Activated CD4-positive, alpha-beta T cell treated with anti-CD3 and anti-CD28 coated beads, Interleukin-2, amount 10 ng/mL, durations not matched to agents 24 days and 14 days (primary cell): Measurements from ENCODE around the gene PTPRD. TPM values are rescaled to one million over a fixed set of nuclear protein-coding genes. Genes with fewer than 3 reads are reported as not detected.

ENCODE experiments used
- DNase-seq: peaks from one replicate; pipeline ENCODE4 v3.0.0; 2022
- H3K27ac Mint-ChIP-seq: one replicate; pipeline ENCODE4 v1.8.0; 2022; ENCODE audit warnings: mild to moderate bottlenecking, mixed read lengths
- H3K27me3 Mint-ChIP-seq: one replicate; pipeline ENCODE4 v1.8.0; 2022; ENCODE audit warnings: mixed read lengths
- H3K36me3 Mint-ChIP-seq: one replicate; pipeline ENCODE4 v1.8.0; 2022; ENCODE audit warnings: low read depth, mild to moderate bottlenecking, mixed read lengths
- H3K4me1 Mint-ChIP-seq: one replicate; pipeline ENCODE4 v1.8.0; 2021; ENCODE audit warnings: mixed read lengths
- H3K4me3 Mint-ChIP-seq: one replicate; pipeline ENCODE4 v1.8.0; 2022; ENCODE audit warnings: mild to moderate bottlenecking, moderate library complexity, mixed read lengths
- H3K9me3 Mint-ChIP-seq: one replicate; pipeline ENCODE4 v1.8.0; 2021; ENCODE audit warnings: mixed read lengths
- intact Hi-C: fragments of 100-400 bp; cut with micrococcal nuclease; formaldehyde crosslinking; loops from one replicate; pipeline ENCODE4 v1.15.1; 2023
- total RNA-seq: library from RNA; stranded (reverse); gene quantifications from 2 replicates; pipeline ENCODE4 v1.2.3, GENCODE V29; 2022

Gene PTPRD
- total RNA-seq, 1 donor from 2014 or later, result not detected

GRCh38 chr9:9670454-9670853 is 942.3 kb downstream of the PTPRD start:
- no peaks in the 10 kb centered on the region for H3K9me3 Mint-ChIP-seq
- no peaks in the 10 kb centered on the region for H3K36me3 Mint-ChIP-seq
- intact Hi-C loops, result no loop called here
- H3K27me3 Mint-ChIP-seq, result no peaks in the 10 kb centered on the region
- H3K4me3 Mint-ChIP-seq, result no peak overlapping the region
- H3K4me1 Mint-ChIP-seq, result no peaks in the 10 kb centered on the region
- no peak for DNase-seq
- H3K27ac Mint-ChIP-seq, result no peak overlapping the region

- H3K4me1 Mint-ChIP-seq, result no peaks in the 10 kb centered on the region
- H3K36me3 Mint-ChIP-seq, result no peaks in the 10 kb centered on the region
- H3K9me3 Mint-ChIP-seq, result no peaks in the 10 kb centered on the region
- no peak overlapping the region for H3K4me3 Mint-ChIP-seq
- intact Hi-C loops, result no loop called here
- no peak for DNase-seq
- H3K27ac Mint-ChIP-seq, result no peak overlapping the region
- no peaks in the 10 kb centered on the region for H3K27me3 Mint-ChIP-seq
These were observed 967.8 kb downstream of the PTPRD start for GRCh38 chr9:9645006-9645405.

GRCh38 chr9:9631284-9631683 is 981.5 kb downstream of the PTPRD start:
- no peaks in the 10 kb centered on the region for H3K36me3 Mint-ChIP-seq
- intact Hi-C loops, result no loop called here
- no peak overlapping the region for H3K4me3 Mint-ChIP-seq
- H3K27me3 Mint-ChIP-seq, result no peaks in the 10 kb centered on the region
- no peaks in the 10 kb centered on the region for H3K9me3 Mint-ChIP-seq
- DNase-seq, result no peak
- H3K4me1 Mint-ChIP-seq, result no peaks in the 10 kb centered on the region
- H3K27ac Mint-ChIP-seq, result no peak overlapping the region

GRCh38 chr9:9625248-9625647 is 987.6 kb downstream of the PTPRD start:
- H3K4me3 Mint-ChIP-seq, result no peak overlapping the region
- no peak overlapping the region for H3K27ac Mint-ChIP-seq
- intact Hi-C loops, result no loop called here
- no peaks in the 10 kb centered on the region for H3K4me1 Mint-ChIP-seq
- no peak for DNase-seq
- H3K9me3 Mint-ChIP-seq, result no peaks in the 10 kb centered on the region
- no peaks in the 10 kb centered on the region for H3K27me3 Mint-ChIP-seq
- no peaks in the 10 kb centered on the region for H3K36me3 Mint-ChIP-seq

GRCh38 chr9:9623506-9623905 is 989.3 kb downstream of the PTPRD start:
- DNase-seq, result no peak
- intact Hi-C loops, result no loop called here
- Mint-ChIP-seq H3K4me3 (no peak overlapping the region), H3K36me3 (no peaks in the 10 kb centered on the region), H3K9me3 (no peaks in the 10 kb centered on the region), H3K27me3 (no peaks in the 10 kb centered on the region), H3K4me1 (no peaks in the 10 kb centered on the region), H3K27ac (no peak overlapping the region)

GRCh38 chr9:9621355-9621940 is 991.4 kb downstream of the PTPRD start:
- DNase-seq, result no peak

GRCh38 chr9:9620736-9621135 is 992.1 kb downstream of the PTPRD start:
- H3K4me3 Mint-ChIP-seq, result no peak overlapping the region
- no peak for DNase-seq
- intact Hi-C loops, result no loop called here
- H3K27me3 Mint-ChIP-seq, result no peaks in the 10 kb centered on the region
- H3K9me3 Mint-ChIP-seq, result no peaks in the 10 kb centered on the region
- H3K4me1 Mint-ChIP-seq, result no peaks in the 10 kb centered on the region
- H3K27ac Mint-ChIP-seq, result no peak overlapping the region
- no peaks in the 10 kb centered on the region for H3K36me3 Mint-ChIP-seq

More at GRCh38 chr9:9621355-9621940, 991.4 kb downstream of the PTPRD start:
- no peaks in the 10 kb centered on the region for H3K9me3 Mint-ChIP-seq
- intact Hi-C loops, result no loop called here
- H3K27ac Mint-ChIP-seq, result no peak overlapping the region
- H3K4me1 Mint-ChIP-seq, result no peaks in the 10 kb centered on the region
- H3K36me3 Mint-ChIP-seq, result no peaks in the 10 kb centered on the region
- no peak overlapping the region for H3K4me3 Mint-ChIP-seq
- H3K27me3 Mint-ChIP-seq, result no peaks in the 10 kb centered on the region

GRCh38 chr9:9615086-9615485 is 997.7 kb downstream of the PTPRD start:
- DNase-seq, result no peak
- no peak overlapping the region for H3K27ac Mint-ChIP-seq
- no peaks in the 10 kb centered on the region for H3K4me1 Mint-ChIP-seq
- no peaks in the 10 kb centered on the region for H3K27me3 Mint-ChIP-seq
- intact Hi-C loops, result no loop called here
- H3K36me3 Mint-ChIP-seq, result no peaks in the 10 kb centered on the region
- no peaks in the 10 kb centered on the region for H3K9me3 Mint-ChIP-seq
- no peak overlapping the region for H3K4me3 Mint-ChIP-seq

- Mint-ChIP-seq H3K36me3 (no peaks in the 10 kb centered on the region), H3K27me3 (no peaks in the 10 kb centered on the region), H3K4me3 (no peak overlapping the region), H3K9me3 (no peaks in the 10 kb centered on the region), H3K27ac (no peak overlapping the region), H3K4me1 (no peaks in the 10 kb centered on the region)
- DNase-seq, result no peak
- intact Hi-C loops, result no loop called here
These were observed 998.2 kb downstream of the PTPRD start for GRCh38 chr9:9614607-9615006.

GRCh38 chr9:9612755-9613154 is 1000.0 kb downstream of the PTPRD start:
- intact Hi-C loops, result no loop called here
- no peaks in the 10 kb centered on the region for H3K9me3 Mint-ChIP-seq
- no peak overlapping the region for H3K27ac Mint-ChIP-seq
- DNase-seq, result no peak
- no peaks in the 10 kb centered on the region for H3K4me1 Mint-ChIP-seq
- no peak overlapping the region for H3K4me3 Mint-ChIP-seq
- H3K27me3 Mint-ChIP-seq, result no peaks in the 10 kb centered on the region
- H3K36me3 Mint-ChIP-seq, result no peaks in the 10 kb centered on the region

- Mint-ChIP-seq H3K27ac (no peak overlapping the region), H3K4me3 (no peak overlapping the region), H3K36me3 (no peaks in the 10 kb centered on the region), H3K9me3 (no peaks in the 10 kb centered on the region), H3K4me1 (no peaks in the 10 kb centered on the region), H3K27me3 (no peaks in the 10 kb centered on the region)
- no peak for DNase-seq
- intact Hi-C loops, result no loop called here
These were observed 1000.5 kb downstream of the PTPRD start for GRCh38 chr9:9612270-9612669.

- no peaks in the 10 kb centered on the region for H3K27me3 Mint-ChIP-seq
- no peaks in the 10 kb centered on the region for H3K4me1 Mint-ChIP-seq
- H3K36me3 Mint-ChIP-seq, result no peaks in the 10 kb centered on the region
- H3K9me3 Mint-ChIP-seq, result no peaks in the 10 kb centered on the region
- H3K27ac Mint-ChIP-seq, result no peak overlapping the region
- no peak for DNase-seq
- intact Hi-C loops, result loop anchor here (5.0 kb wide), 1 partner anchor 337 kb away; no protein-coding TSS in a partner anchor
- H3K4me3 Mint-ChIP-seq, result no peak overlapping the region
These were observed 1007.1 kb downstream of the PTPRD start for GRCh38 chr9:9605681-9606080.

- Mint-ChIP-seq H3K36me3 (no peaks in the 10 kb centered on the region), H3K9me3 (no peaks in the 10 kb centered on the region), H3K4me1 (no peaks in the 10 kb centered on the region), H3K27me3 (no peaks in the 10 kb centered on the region), H3K27ac (no peak overlapping the region), H3K4me3 (no peak overlapping the region)
- DNase-seq, result no peak
- intact Hi-C loops, result no loop called here
These were observed 1009.5 kb downstream of the PTPRD start for GRCh38 chr9:9603345-9603744.

GRCh38 chr9:9598723-9599122 is 1014.1 kb downstream of the PTPRD start:
- H3K4me1 Mint-ChIP-seq, result no peaks in the 10 kb centered on the region
- intact Hi-C loops, result no loop called here
- DNase-seq, result no peak
- no peaks in the 10 kb centered on the region for H3K27me3 Mint-ChIP-seq
- H3K9me3 Mint-ChIP-seq, result no peaks in the 10 kb centered on the region
- H3K36me3 Mint-ChIP-seq, result no peaks in the 10 kb centered on the region
- H3K4me3 Mint-ChIP-seq, result no peak overlapping the region
- H3K27ac Mint-ChIP-seq, result no peak overlapping the region

- H3K36me3 Mint-ChIP-seq, result no peaks in the 10 kb centered on the region
- no peaks in the 10 kb centered on the region for H3K4me1 Mint-ChIP-seq
- no peak overlapping the region for H3K4me3 Mint-ChIP-seq
- intact Hi-C loops, result no loop called here
- DNase-seq, result no peak
- H3K27me3 Mint-ChIP-seq, result no peaks in the 10 kb centered on the region
- no peak overlapping the region for H3K27ac Mint-ChIP-seq
- no peaks in the 10 kb centered on the region for H3K9me3 Mint-ChIP-seq
These were observed 1020.7 kb downstream of the PTPRD start for GRCh38 chr9:9592104-9592503.
